Right atrium auricular region (tissue), 2 donors: ENCODE data around the gene MYPN. TPM values are rescaled to one million over a fixed set of nuclear protein-coding genes. Genes with fewer than 3 reads are reported as not detected.
A peak's percentile ranks its signal among the peaks of the same experiment; 100 is the strongest.
"Not testable (repeated sequence)": the region's sequence is repeated elsewhere in the genome, so short reads cannot be mapped to it uniquely, and the experiment has no call there.

Experiments
- DNase-seq: peaks from one replicate; pipeline ENCODE4 v3.0.0-alpha.2; 2019; ENCODE audit warnings: low spot score
- H3K27ac ChIP-seq, 2 donors: fragments of 200-600 bp; sonication (generic); 1 replicate in 1 of 2; 2 replicates in 1 of 2; pipeline ENCODE4 v1.5.1; 2016 to 2019
- H3K27me3 ChIP-seq, 2 donors: fragments of 200-600 bp; sonication (generic); one replicate each; pipeline versions ENCODE4 v1.5.1 to v1.6.0; 2017 to 2019
- H3K36me3 ChIP-seq: fragments of 200-600 bp; sonication (generic); one replicate; pipeline ENCODE4 v1.5.1; 2016
- H3K4me1 ChIP-seq, 2 donors: fragments of 200-600 bp; sonication (generic); one replicate each; pipeline versions ENCODE4 v1.5.1 to v1.6.0; 2017 to 2019
- H3K4me3 ChIP-seq, 2 donors: fragments of 200-600 bp; sonication (generic); 1 replicate in 1 of 2; 2 replicates in 1 of 2; pipeline ENCODE4 v1.5.1; 2017 to 2019; ENCODE audit warnings: mild to moderate bottlenecking in 1 of 2, moderate library complexity in 1 of 2
- H3K9me3 ChIP-seq, 2 donors: fragments of 200-600 bp; sonication (generic); one replicate each; pipeline ENCODE4 v1.5.1; 2019
- CTCF ChIP-seq, 2 donors: fragments of 200-600 bp; sonication (generic); IDR thresholded peaks; one replicate each; pipeline ENCODE4 v1.5.1; 2019; ENCODE audit warnings: antibody characterized with exemption in 2 of 2
- total RNA-seq, 2 donors: library from RNA; depleted of rRNA; stranded (reverse); fragments of >200 nt; gene quantifications; one replicate each; pipeline ENCODE4 v1.1.0, GENCODE V29; 2016

MYPN gene
- total RNA-seq, 2 donors from 2014 or later, result 93.5 to 145 TPM

GRCh38 chr10:68153473-68154210 lies 44.4 kb downstream of the MYPN start:
- Histone ChIP-seq H3K36me3 (peaks cover 34% of the 10 kb centered on the region), H3K9me3 (no peaks in the 10 kb centered on the region), H3K27me3 (no peaks in the 10 kb centered on the region), H3K27ac (peak overlapping the region; percentile 80 to 87), H3K4me3 (peak overlapping the region in 1 of 2 donors; percentile 6), H3K4me1 (peaks cover 0 to 29% of the 10 kb centered on the region in 2 donors)
- DNase-seq, result peak; percentile 70
- TF ChIP-seq CTCF (IDR thresholded peaks at IDR 0.05), result no peak

GRCh38 chr10:68154211-68154497 lies 44.9 kb downstream of the MYPN start:
- DNase-seq, result no peak
- H3K27me3 ChIP-seq, result no peaks in the 10 kb centered on the region
- peaks cover 0 to 29% of the 10 kb centered on the region in 2 donors for H3K4me1 ChIP-seq
- H3K27ac ChIP-seq, result peak overlapping the region; percentile 80 to 87
- H3K4me3 ChIP-seq, result no peak overlapping the region
- no peaks in the 10 kb centered on the region for H3K9me3 ChIP-seq
- no peak for TF ChIP-seq CTCF (IDR thresholded peaks at IDR 0.05)
- peaks cover 29% of the 10 kb centered on the region for H3K36me3 ChIP-seq

- Histone ChIP-seq H3K9me3 (no peaks in the 10 kb centered on the region), H3K27ac (peak overlapping the region; percentile 80 to 87), H3K27me3 (no peaks in the 10 kb centered on the region), H3K4me3 (no peak overlapping the region), H3K4me1 (peaks cover 0 to 29% of the 10 kb centered on the region in 2 donors), H3K36me3 (peaks cover 13% of the 10 kb centered on the region)
- DNase-seq, result no peak
- TF ChIP-seq CTCF (IDR thresholded peaks at IDR 0.05), result no peak
These were observed 46.4 kb downstream of the MYPN start for GRCh38 chr10:68155615-68156210.

GRCh38 chr10:68156373-68157185 lies 47.3 kb downstream of the MYPN start:
- H3K27me3 ChIP-seq, result no peaks in the 10 kb centered on the region
- DNase-seq, result no peak
- H3K27ac ChIP-seq, result peak overlapping the region; percentile 80 to 87
- H3K9me3 ChIP-seq, result no peaks in the 10 kb centered on the region
- TF ChIP-seq CTCF (IDR thresholded peaks at IDR 0.05), result peak; percentile 69 to 88
- H3K4me1 ChIP-seq, result peaks cover 0 to 29% of the 10 kb centered on the region in 2 donors
- H3K36me3 ChIP-seq, result peaks cover 10% of the 10 kb centered on the region
- no peak overlapping the region for H3K4me3 ChIP-seq

- not testable (repeated sequence) for H3K4me3 ChIP-seq, DNase-seq, H3K9me3 ChIP-seq, H3K27me3 ChIP-seq
- peaks cover 0 to 29% of the 10 kb centered on the region in 2 donors for H3K4me1 ChIP-seq
- H3K27ac ChIP-seq, result peak overlapping the region; percentile 20 to 32
- H3K36me3 ChIP-seq, result peaks cover 13% of the 10 kb centered on the region
These were observed 48.2 kb downstream of the MYPN start for GRCh38 chr10:68157522-68157921.

- peaks cover 18% of the 10 kb centered on the region for H3K36me3 ChIP-seq
- no peak overlapping the region for H3K4me3 ChIP-seq
- no peak for TF ChIP-seq CTCF (IDR thresholded peaks at IDR 0.05)
- H3K9me3 ChIP-seq, result no peaks in the 10 kb centered on the region
- DNase-seq, result no peak
- peaks cover 0 to 27% of the 10 kb centered on the region in 2 donors for H3K4me1 ChIP-seq
- H3K27me3 ChIP-seq, result no peaks in the 10 kb centered on the region
- peak overlapping the region; percentile 20 to 32 for H3K27ac ChIP-seq
These were observed 48.7 kb downstream of the MYPN start for GRCh38 chr10:68158031-68158430.
